H9 (cell line): ENCODE results near the gene SOBP. TPM values are rescaled to one million over a fixed set of nuclear protein-coding genes. Genes with fewer than 3 reads are reported as not detected.

ENCODE experiments used
- DNase-seq: peaks from one replicate; pipeline ENCODE4 v3.0.0-alpha.2; 2017
- H2AFZ ChIP-seq: one replicate; pipeline ENCODE4 v1.6.1; 2013; ENCODE audit warnings: mild to moderate bottlenecking, low read length, control low read depth, moderate library complexity
- H2AK5ac ChIP-seq: 2 replicates; pipeline ENCODE4 v1.6.1; 2013; ENCODE audit warnings: low read length, control low read depth, mixed read lengths; ENCODE audit not compliant: insufficient read length
- H2BK120ac ChIP-seq: one replicate; pipeline ENCODE4 v1.6.1; 2013; ENCODE audit warnings: low read depth, mild to moderate bottlenecking, low read length, control low read depth, inconsistent platforms; ENCODE audit not compliant: poor library complexity, severe bottlenecking
- H2BK12ac ChIP-seq: 2 replicates; pipeline ENCODE4 v1.6.1; 2013; ENCODE audit warnings: low read length, control low read depth, mixed read lengths, low read depth; ENCODE audit not compliant: insufficient read length
- H2BK15ac ChIP-seq: 2 replicates; pipeline ENCODE4 v1.6.1; 2013; ENCODE audit warnings: low read depth, low read length, control low read depth
- H2BK20ac ChIP-seq: one replicate; pipeline ENCODE4 v1.6.1; 2013; ENCODE audit warnings: low read depth, mild to moderate bottlenecking, low read length, control low read depth, inconsistent platforms; ENCODE audit not compliant: poor library complexity, severe bottlenecking
- H2BK5ac ChIP-seq: 2 replicates; pipeline ENCODE4 v1.6.1; 2013; ENCODE audit warnings: low read length, control low read depth, mixed read lengths; ENCODE audit not compliant: insufficient read length
- H3K14ac ChIP-seq: 2 replicates; pipeline ENCODE4 v1.6.1; 2013; ENCODE audit warnings: low read length, control low read depth; ENCODE audit not compliant: insufficient read depth
- H3K18ac ChIP-seq: 2 replicates; pipeline ENCODE4 v1.6.1; 2013; ENCODE audit warnings: low read depth, mild to moderate bottlenecking, mixed read lengths, low read length, control low read depth; ENCODE audit not compliant: insufficient read length
- H3K23ac ChIP-seq: 2 replicates; pipeline ENCODE4 v1.6.1; 2013; ENCODE audit warnings: low read length, control low read depth, mixed read lengths, low read depth; ENCODE audit not compliant: insufficient read length
- H3K23me2 ChIP-seq: 2 replicates; pipeline ENCODE4 v1.6.1; 2013; ENCODE audit warnings: low read depth, mild to moderate bottlenecking, mixed read lengths, low read length, control low read depth; ENCODE audit not compliant: insufficient read length, poor library complexity, severe bottlenecking
- H3K27ac ChIP-seq: 2 replicates; pipeline ENCODE4 v1.5.1; 2013; ENCODE audit warnings: low read length, control low read depth, mixed read lengths, low read depth; ENCODE audit not compliant: insufficient read length
- H3K27me3 ChIP-seq: 2 replicates; pipeline ENCODE4 v1.6.1; 2013; ENCODE audit warnings: low read length, control low read depth, inconsistent platforms; ENCODE audit not compliant: insufficient read depth
- H3K4ac ChIP-seq: 2 replicates; pipeline ENCODE4 v1.6.1; 2013; ENCODE audit warnings: low read depth, mild to moderate bottlenecking, control low read depth, inconsistent platforms, low read length, moderate library complexity
- H3K4me1 ChIP-seq: 2 replicates; pipeline ENCODE4 v1.6.1; 2013; ENCODE audit warnings: low read length, control low read depth, inconsistent platforms; ENCODE audit not compliant: insufficient read depth
- H3K4me2 ChIP-seq: 2 replicates; pipeline ENCODE4 v1.6.1; 2013; ENCODE audit warnings: low read length, control low read depth, mixed read lengths; ENCODE audit not compliant: insufficient read length, insufficient read depth
- H3K56ac ChIP-seq: 2 replicates; pipeline ENCODE4 v1.6.1; 2013; ENCODE audit warnings: low read depth, mild to moderate bottlenecking, mixed read lengths, low read length, control low read depth; ENCODE audit not compliant: insufficient read length
- H3K79me1 ChIP-seq: 2 replicates; pipeline ENCODE4 v1.6.1; 2013; ENCODE audit warnings: low read depth, mild to moderate bottlenecking, moderate library complexity, low read length, control low read depth, inconsistent platforms; ENCODE audit not compliant: insufficient read depth, poor library complexity, severe bottlenecking
- H3K79me2 ChIP-seq: 2 replicates; pipeline ENCODE4 v1.6.1; 2013; ENCODE audit warnings: low read length, control low read depth, inconsistent platforms; ENCODE audit not compliant: insufficient read depth
- H3K9ac ChIP-seq: 2 replicates; pipeline ENCODE4 v1.6.1; 2013; ENCODE audit warnings: low read length, control low read depth, mixed read lengths; ENCODE audit not compliant: insufficient read length; ENCODE audit errors: extremely low read depth
- H3K9me3 ChIP-seq: one replicate; pipeline ENCODE4 v1.6.1; 2013; ENCODE audit warnings: low read depth, low read length, inconsistent platforms; ENCODE audit not compliant: control insufficient read depth
- H3T11ph ChIP-seq: one replicate; pipeline ENCODE4 v1.6.1; 2013; ENCODE audit warnings: mild to moderate bottlenecking, low read length, control low read depth, inconsistent platforms
- H4K20me1 ChIP-seq: one replicate; pipeline ENCODE4 v1.6.1; 2013; ENCODE audit not compliant: control insufficient read depth, insufficient read length, insufficient read depth
- H4K5ac ChIP-seq: 2 replicates; pipeline ENCODE4 v1.6.1; 2013; ENCODE audit warnings: low read depth, mild to moderate bottlenecking, mixed read lengths, low read length, control low read depth; ENCODE audit not compliant: insufficient read length
- H4K8ac ChIP-seq: replicated peaks from 2 replicates; pipeline ENCODE4 v1.6.1; 2013; ENCODE audit warnings: low read length, control low read depth, mixed read lengths, low read depth; ENCODE audit not compliant: insufficient read length
- H4K91ac ChIP-seq: 2 replicates; pipeline ENCODE4 v1.6.1; 2013; ENCODE audit warnings: low read depth, mild to moderate bottlenecking, moderate library complexity, mixed read lengths, low read length, control low read depth; ENCODE audit not compliant: insufficient read length
- H3K27ac Mint-ChIP-seq, 3 experiments: 2 replicates in 2 of 3; 3 replicates in 1 of 3; pipeline ENCODE4 v1.8.0; 2020 to 2021; ENCODE audit warnings: mixed read lengths in 3 of 3, mild to moderate bottlenecking in 1 of 3, moderate library complexity in 1 of 3
- H3K27me3 Mint-ChIP-seq: 2 replicates; pipeline ENCODE4 v1.8.0; 2021; ENCODE audit warnings: low read depth, mild to moderate bottlenecking, moderate library complexity, mixed read lengths
- H3K36me3 Mint-ChIP-seq, 3 experiments: 2 replicates in 2 of 3; 3 replicates in 1 of 3; pipeline ENCODE4 v1.8.0; 2020 to 2021; ENCODE audit warnings: low read depth in 3 of 3, mixed read lengths in 3 of 3; ENCODE audit not compliant: insufficient read depth in 1 of 3
- H3K4me1 Mint-ChIP-seq, 2 experiments: 2 replicates each; pipeline ENCODE4 v1.8.0; 2020; ENCODE audit warnings: mixed read lengths in 2 of 2
- H3K4me3 Mint-ChIP-seq, 2 experiments: 2 replicates in 1 of 2; 3 replicates in 1 of 2; pipeline ENCODE4 v1.8.0; 2020 to 2021; ENCODE audit warnings: mild to moderate bottlenecking in 2 of 2, mixed read lengths in 2 of 2, moderate library complexity in 1 of 2
- H3K9me3 Mint-ChIP-seq, 2 experiments: 2 replicates in 1 of 2; 3 replicates in 1 of 2; pipeline ENCODE4 v1.8.0; 2020; ENCODE audit warnings: mild to moderate bottlenecking in 2 of 2, mixed read lengths in 2 of 2, moderate library complexity in 1 of 2
- WGBS: extraction: QIAGEN DNeasy Blood & Tissue Kit; methylation state at CpG from one replicate; pipeline ENCODE4 v1.1.7; 2013; ENCODE audit warnings: missing lambda C conversion rate, low lambda C conversion rate, mixed read lengths; ENCODE audit not compliant: insufficient read length; ENCODE audit errors: extremely low coverage; 5-methylcytosine and 5-hydroxymethylcytosine counted together
- total RNA-seq: library from RNA; stranded (reverse); gene quantifications from 2 replicates; pipeline ENCODE4 v1.2.1, GENCODE V29; 2021
- TF ChIP-seq, protein P1 (sequence below): fragments of 200-600 bp; sonication (generic); conservative IDR thresholded peaks from 3 replicates; pipeline ENCODE4 v1.8.0; 2021; ENCODE audit warnings: antibody characterized with exemption, mild to moderate bottlenecking

SOBP gene
- total RNA-seq, 1 experiment from 2014 or later, result 4.3 TPM

GRCh38 chr6:107442938-107443607, 46.8 kb upstream of the SOBP start:
- Histone ChIP-seq H3T11ph (no peak overlapping the region), H2AK5ac (no peak overlapping the region), H3K4ac (no peak overlapping the region), H3K27me3 (no peaks in the 10 kb centered on the region), H3K56ac (no peak overlapping the region), H2BK15ac (no peak overlapping the region), H2BK120ac (no peak overlapping the region), H3K27ac (no peak overlapping the region), H3K4me1 (no peaks in the 10 kb centered on the region), H3K9me3 (no peaks in the 10 kb centered on the region), H3K79me1 (no peaks in the 10 kb centered on the region), H2AFZ (no peak overlapping the region), H4K91ac (no peak overlapping the region), H3K9ac (no peak overlapping the region), H2BK20ac (no peak overlapping the region), H3K18ac (no peak overlapping the region), H4K5ac (no peak overlapping the region), H2BK12ac (no peak overlapping the region), H3K79me2 (no peaks in the 10 kb centered on the region; the same call in 1 of the 2 replicates), H3K23me2 (no peaks in the 10 kb centered on the region), H3K4me2 (no peak overlapping the region), H3K23ac (no peak overlapping the region), H4K8ac (no peak overlapping the region), H2BK5ac (no peak overlapping the region), H3K14ac (no peak overlapping the region), H4K20me1 (no peaks in the 10 kb centered on the region)
- H3K27ac Mint-ChIP-seq, result no peak overlapping the region
- peaks cover 17 to 24% (median 22%) of the 10 kb centered on the region in 3 experiments for H3K36me3 Mint-ChIP-seq
- TF ChIP-seq, protein P1, sequence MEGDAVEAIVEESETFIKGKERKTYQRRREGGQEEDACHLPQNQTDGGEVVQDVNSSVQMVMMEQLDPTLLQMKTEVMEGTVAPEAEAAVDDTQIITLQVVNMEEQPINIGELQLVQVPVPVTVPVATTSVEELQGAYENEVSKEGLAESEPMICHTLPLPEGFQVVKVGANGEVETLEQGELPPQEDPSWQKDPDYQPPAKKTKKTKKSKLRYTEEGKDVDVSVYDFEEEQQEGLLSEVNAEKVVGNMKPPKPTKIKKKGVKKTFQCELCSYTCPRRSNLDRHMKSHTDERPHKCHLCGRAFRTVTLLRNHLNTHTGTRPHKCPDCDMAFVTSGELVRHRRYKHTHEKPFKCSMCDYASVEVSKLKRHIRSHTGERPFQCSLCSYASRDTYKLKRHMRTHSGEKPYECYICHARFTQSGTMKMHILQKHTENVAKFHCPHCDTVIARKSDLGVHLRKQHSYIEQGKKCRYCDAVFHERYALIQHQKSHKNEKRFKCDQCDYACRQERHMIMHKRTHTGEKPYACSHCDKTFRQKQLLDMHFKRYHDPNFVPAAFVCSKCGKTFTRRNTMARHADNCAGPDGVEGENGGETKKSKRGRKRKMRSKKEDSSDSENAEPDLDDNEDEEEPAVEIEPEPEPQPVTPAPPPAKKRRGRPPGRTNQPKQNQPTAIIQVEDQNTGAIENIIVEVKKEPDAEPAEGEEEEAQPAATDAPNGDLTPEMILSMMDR, result no peak
- no peak for DNase-seq
- no peaks in the 10 kb centered on the region; the same call in 1 of the 2 replicates for H3K27me3 Mint-ChIP-seq
- WGBS, result no CpG with 5 or more reads among the region's 2 CpGs
- H3K9me3 Mint-ChIP-seq, result peaks cover 18% of the 10 kb centered on the region in 2 experiments
- H3K4me3 Mint-ChIP-seq, result no peak overlapping the region
- 0 out of 4 replicates have a peak, but pooled peaks cover 0 to 3% of the 10 kb centered on the region in 2 experiments for H3K4me1 Mint-ChIP-seq
